ENCODE data around the gene RAPGEF3.

- TF ChIP-seq CTCF (IDR thresholded peaks at IDR 0.05) (no peak), POLR2A (IDR thresholded peaks at IDR 0.05) (no peak), EP300 (IDR thresholded peaks at IDR 0.05) (no peak)
These were observed 35.6 kb downstream of the RAPGEF3 start for GRCh38 chr12:47722941-47723631.
